Measurements from ENCODE around the gene TET1. TPM values are rescaled to one million over a fixed set of nuclear protein-coding genes. Genes with fewer than 3 reads are reported as not detected.
A peak's percentile ranks its signal among the peaks of the same experiment; 100 is the strongest.

The TET1 gene
- total and polyA plus RNA-seq, 2 of the 13 experiments (the other 11 are each of a cell fraction or from before 2014, with no cell fraction given), result 6.9 to 7.3 TPM

GRCh38 chr10:68560186-68560942 is at the start of gene TET1 (continued):
- TF ChIP-seq PATZ1 (CRISPR knock-in tag; IDR thresholded peaks at IDR 0.05) (peak; percentile 99), ZNF253 (CRISPR knock-in tag; IDR thresholded peaks at IDR 0.05; ENCODE audit: borderline replicate concordance) (no peak), KLF13 (CRISPR knock-in tag; IDR thresholded peaks at IDR 0.05) (no peak), ZBTB37 (CRISPR knock-in tag; IDR thresholded peaks at IDR 0.05) (no peak), ZNF577 (CRISPR knock-in tag; IDR thresholded peaks at IDR 0.05; ENCODE audit: borderline replicate concordance, low read depth) (no peak), SMARCE1 (IDR thresholded peaks at IDR 0.05; ENCODE audit: borderline replicate concordance) (no peak), ZNF720 (CRISPR knock-in tag; IDR thresholded peaks at IDR 0.05) (no peak), ZC3H4 (CRISPR knock-in tag; IDR thresholded peaks at IDR 0.05; ENCODE audit: borderline replicate concordance) (no peak), IKZF4 (CRISPR knock-in tag; IDR thresholded peaks at IDR 0.05; ENCODE audit: borderline replicate concordance, low read depth, not compliant biosample characterization) (no peak), KLF11 (CRISPR knock-in tag; IDR thresholded peaks at IDR 0.05) (no peak), MYNN (CRISPR knock-in tag; IDR thresholded peaks at IDR 0.05; ENCODE audit: low read depth) (no peak; the same call in 1 of the 2 replicates), ZNF597 (CRISPR knock-in tag; IDR thresholded peaks at IDR 0.05) (no peak), AKAP8 (CRISPR knock-in tag; IDR thresholded peaks at IDR 0.05) (no peak), ZBTB42 (CRISPR knock-in tag; IDR thresholded peaks at IDR 0.05) (no peak), ZZZ3 (CRISPR knock-in tag; IDR thresholded peaks at IDR 0.05; ENCODE audit: borderline replicate concordance) (no peak), CCAR2 (optimal IDR thresholded peaks at IDR 0.05; ENCODE audit: low read depth, low read length) (no peak), KDM5A (IDR thresholded peaks at IDR 0.05; ENCODE audit: borderline replicate concordance, low read length) (peak; percentile 64; the same call in 1 of the 2 replicates), ZNF333 (CRISPR knock-in tag; IDR thresholded peaks at IDR 0.05; ENCODE audit: borderline replicate concordance) (no peak), POGZ (CRISPR knock-in tag; IDR thresholded peaks at IDR 0.05) (peak; percentile 64), GTF3A (CRISPR knock-in tag; conservative IDR thresholded peaks at IDR 0.05) (no peak)
- TF ChIP-seq, protein P1, sequence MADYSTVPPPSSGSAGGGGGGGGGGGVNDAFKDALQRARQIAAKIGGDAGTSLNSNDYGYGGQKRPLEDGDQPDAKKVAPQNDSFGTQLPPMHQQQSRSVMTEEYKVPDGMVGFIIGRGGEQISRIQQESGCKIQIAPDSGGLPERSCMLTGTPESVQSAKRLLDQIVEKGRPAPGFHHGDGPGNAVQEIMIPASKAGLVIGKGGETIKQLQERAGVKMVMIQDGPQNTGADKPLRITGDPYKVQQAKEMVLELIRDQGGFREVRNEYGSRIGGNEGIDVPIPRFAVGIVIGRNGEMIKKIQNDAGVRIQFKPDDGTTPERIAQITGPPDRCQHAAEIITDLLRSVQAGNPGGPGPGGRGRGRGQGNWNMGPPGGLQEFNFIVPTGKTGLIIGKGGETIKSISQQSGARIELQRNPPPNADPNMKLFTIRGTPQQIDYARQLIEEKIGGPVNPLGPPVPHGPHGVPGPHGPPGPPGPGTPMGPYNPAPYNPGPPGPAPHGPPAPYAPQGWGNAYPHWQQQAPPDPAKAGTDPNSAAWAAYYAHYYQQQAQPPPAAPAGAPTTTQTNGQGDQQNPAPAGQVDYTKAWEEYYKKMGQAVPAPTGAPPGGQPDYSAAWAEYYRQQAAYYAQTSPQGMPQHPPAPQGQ (CRISPR knock-in tag; IDR thresholded peaks at IDR 0.05; ENCODE audit: borderline replicate concordance), result no peak
- TF ChIP-seq, protein P2, sequence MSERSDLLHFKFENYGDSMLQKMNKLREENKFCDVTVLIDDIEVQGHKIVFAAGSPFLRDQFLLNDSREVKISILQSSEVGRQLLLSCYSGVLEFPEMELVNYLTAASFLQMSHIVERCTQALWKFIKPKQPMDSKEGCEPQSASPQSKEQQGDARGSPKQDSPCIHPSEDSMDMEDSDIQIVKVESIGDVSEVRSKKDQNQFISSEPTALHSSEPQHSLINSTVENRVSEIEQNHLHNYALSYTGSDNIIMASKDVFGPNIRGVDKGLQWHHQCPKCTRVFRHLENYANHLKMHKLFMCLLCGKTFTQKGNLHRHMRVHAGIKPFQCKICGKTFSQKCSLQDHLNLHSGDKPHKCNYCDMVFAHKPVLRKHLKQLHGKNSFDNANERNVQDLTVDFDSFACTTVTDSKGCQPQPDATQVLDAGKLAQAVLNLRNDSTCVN (CRISPR knock-in tag; IDR thresholded peaks at IDR 0.05; ENCODE audit: borderline replicate concordance), result no peak

All from HepG2 (cell line).